ELF-1 (cell line): ENCODE measurements around the gene NCF4.
A peak's percentile ranks its signal among the peaks of the same experiment; 100 is the strongest.

ENCODE experiments used
- DNase-seq: peaks from one replicate; pipeline ENCODE4 v3.0.0-alpha.2; 2016; ENCODE audit warnings: low read depth, low spot score

The NCF4 gene

GRCh38 chr22:36894266-36894665, 33.5 kb downstream of the NCF4 start:
- no peak for DNase-seq

DNA sequence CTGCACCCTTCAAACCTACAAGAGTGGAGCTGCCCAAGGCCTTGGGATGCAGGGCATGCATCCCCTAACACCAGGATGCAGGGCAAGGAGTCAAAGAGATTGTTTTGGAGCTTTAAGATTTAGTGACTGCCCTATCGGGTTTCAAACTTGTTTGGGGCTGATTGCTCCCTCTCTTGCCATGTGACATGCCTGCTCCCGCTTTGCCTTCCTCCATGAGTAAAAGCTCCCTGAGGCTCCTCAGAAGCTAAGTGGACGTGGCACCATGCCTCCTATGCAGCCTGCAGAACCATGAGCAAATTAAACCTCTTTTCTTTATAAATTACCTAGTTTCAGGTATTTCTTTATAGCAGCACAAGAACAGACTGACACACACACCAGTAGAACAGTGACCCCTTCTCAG, 36.8 kb downstream of the NCF4 start:
- no peak for DNase-seq

- DNase-seq: no peak
These were observed 37.9 kb downstream of the NCF4 start for GRCh38 chr22:36898690-36899089.

GRCh38 chr22:36899498-36899897, 38.7 kb downstream of the NCF4 start:
- DNase-seq: no peak

DNA sequence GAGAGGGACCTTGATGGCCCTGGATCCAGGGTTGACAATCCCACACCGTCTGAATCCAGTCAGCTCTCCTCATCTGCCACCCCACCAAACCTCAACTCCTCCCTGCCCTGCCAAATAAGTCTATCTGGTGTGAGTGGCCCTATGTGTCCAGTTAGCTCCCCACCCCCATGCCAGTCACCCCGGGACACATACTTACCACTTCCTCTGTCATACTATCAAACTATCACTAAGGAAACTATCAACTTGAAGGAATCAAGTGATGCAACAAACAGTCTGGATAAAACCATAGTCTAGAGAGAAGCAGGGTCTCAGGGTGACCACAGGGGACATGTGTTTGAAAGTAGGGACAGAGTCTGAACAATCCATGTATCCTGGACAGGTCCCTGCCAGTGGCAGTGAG, 39.4 kb downstream of the NCF4 start:
- no peak for DNase-seq

DNA sequence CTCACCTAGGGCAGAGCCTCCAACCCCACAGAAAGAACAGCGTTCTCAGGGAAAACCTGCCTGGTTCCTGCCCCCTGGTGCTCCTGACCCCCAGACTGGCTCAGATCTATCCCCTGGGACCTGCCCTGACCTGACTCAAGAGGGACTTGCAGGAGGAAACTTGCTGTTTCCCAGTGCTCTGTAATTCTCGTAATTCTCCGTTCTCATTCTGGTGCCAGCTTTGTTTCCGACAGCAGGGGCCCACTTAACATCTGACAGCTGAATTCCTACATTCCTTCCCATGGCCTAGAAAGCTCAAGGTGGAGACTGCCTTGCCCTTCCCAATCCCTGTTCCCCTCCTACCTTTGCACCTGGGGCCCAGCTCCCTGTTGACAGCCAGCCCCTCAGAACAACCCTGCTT, 40.1 kb downstream of the NCF4 start:
- peak; percentile 79 for DNase-seq

GRCh38 chr22:36901411-36902142, 40.8 kb downstream of the NCF4 start:
- DNase-seq: no peak

- DNase-seq: no peak
These were observed 41.5 kb downstream of the NCF4 start for GRCh38 chr22:36902143-36902926.

DNA sequence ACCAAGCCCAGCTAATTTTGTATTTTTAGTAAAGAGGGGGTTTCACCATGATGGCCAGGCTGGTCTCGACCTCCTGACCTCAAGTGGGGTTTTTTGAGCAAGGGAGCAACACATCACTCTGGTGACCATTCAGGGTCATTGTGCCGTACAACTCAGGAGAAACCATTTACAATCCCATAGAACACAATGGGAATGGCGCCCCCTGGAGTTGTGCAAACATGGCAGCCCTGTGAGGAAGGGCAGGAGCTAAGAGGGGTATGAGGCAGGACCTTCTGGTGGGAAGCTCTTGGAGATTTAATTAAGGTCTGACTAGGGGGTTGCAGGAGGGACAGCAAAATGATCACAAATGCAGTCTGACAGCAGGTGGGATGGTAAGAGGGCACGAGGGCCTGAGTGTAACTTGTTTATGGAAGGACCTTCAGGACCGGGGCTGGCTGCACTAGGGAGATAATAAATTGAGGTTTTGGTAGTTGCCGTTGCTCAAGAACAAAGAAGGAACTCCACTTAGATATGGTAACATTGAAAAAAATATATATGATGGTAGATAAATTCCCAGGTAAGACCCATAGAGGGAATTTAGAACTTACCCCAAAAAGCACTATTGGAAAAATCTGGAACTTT, 43.6 kb downstream of the NCF4 start:
- no peak for DNase-seq

- DNase-seq: no peak
These were observed 46.7 kb downstream of the NCF4 start for GRCh38 chr22:36907253-36908195.

- no peak for DNase-seq
These were observed 49.7 kb downstream of the NCF4 start for GRCh38 chr22:36910461-36910860.

DNA sequence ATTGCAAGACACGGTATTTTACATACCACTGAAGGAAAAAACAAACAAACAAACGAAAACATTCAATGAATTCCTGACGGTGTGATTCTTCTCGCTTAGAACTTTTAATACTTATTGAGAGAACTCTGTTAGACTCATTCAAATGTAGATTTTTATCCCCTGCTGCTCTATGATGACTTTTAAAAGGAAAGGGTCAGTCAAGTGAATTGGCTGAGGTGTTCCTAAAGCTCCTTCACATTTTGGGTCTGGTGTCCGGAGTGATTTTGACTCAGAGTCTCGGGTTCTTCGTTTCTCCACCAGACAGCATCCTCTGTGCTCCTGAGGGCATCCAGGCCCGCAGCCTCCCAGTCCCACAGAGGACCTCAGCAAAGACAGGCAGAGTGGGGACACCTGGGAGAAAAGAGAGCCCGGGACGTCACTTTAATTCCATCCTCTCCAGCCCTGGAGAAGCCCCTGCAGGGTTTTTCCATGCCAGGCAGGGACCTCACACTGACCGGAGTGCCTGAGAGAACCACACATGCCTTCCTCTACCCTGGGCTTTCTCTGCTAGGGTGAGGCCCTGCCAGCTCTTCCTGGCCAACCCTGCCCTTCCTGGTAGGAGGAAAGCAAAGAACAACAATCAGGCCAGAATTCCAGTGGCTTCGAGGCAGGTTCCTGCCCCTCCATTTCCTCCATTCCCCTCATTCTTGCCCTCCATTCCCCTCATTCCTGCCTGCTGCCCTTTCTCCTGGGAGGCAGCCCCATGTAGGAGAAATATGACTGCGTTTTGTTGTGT, 51.3 kb downstream of the NCF4 start:
- DNase-seq: peak; percentile 43

GRCh38 chr22:36912694-36913426, 52.1 kb downstream of the NCF4 start:
- no peak for DNase-seq

- no peak for DNase-seq
These were observed 52.9 kb downstream of the NCF4 start, which contains the start of gene CSF2RB for GRCh38 chr22:36913427-36914389. CSF2RB (plus strand) TSS chr22:36913628; CDS start chr22:36922208, 8,580 bp downstream.

DNA sequence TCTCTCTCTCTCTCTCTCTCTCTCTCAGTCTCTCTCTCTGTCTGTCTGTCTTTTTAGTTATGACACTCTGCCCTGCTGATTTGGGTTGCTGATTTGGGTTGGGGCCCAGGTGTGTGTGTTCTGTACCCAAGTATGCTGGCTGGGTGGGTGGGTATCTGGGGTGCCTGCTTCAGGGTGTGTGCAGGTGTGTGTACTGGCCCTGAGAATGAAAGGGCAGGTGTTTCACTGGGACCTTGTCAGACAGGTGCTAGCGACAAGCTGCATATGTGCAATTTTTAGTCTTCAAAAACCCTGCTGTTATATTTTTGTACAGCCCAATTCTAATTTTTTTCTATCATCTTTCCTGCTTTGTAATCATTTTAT, 53.6 kb downstream of the NCF4 start:
- no peak for DNase-seq

DNA sequence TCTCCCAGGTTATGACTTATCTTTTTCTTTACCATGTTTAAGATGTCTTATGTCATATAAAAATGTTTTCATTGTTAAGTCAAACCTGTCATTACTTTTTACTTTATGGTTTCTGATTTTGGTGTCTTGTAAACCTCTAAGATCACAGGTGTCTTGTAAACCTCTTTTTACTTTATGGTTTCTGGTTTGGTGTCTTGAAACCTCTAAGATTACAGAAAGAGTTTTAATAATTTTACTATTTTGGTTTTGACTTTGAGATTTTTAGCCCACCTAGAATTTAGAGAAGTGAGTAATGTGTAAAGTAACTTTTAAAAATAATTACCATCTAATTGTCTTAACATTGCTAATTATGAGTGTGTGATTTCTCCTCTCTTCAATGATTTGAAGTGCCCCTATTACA, 55.2 kb downstream of the NCF4 start:
- no peak for DNase-seq

DNA sequence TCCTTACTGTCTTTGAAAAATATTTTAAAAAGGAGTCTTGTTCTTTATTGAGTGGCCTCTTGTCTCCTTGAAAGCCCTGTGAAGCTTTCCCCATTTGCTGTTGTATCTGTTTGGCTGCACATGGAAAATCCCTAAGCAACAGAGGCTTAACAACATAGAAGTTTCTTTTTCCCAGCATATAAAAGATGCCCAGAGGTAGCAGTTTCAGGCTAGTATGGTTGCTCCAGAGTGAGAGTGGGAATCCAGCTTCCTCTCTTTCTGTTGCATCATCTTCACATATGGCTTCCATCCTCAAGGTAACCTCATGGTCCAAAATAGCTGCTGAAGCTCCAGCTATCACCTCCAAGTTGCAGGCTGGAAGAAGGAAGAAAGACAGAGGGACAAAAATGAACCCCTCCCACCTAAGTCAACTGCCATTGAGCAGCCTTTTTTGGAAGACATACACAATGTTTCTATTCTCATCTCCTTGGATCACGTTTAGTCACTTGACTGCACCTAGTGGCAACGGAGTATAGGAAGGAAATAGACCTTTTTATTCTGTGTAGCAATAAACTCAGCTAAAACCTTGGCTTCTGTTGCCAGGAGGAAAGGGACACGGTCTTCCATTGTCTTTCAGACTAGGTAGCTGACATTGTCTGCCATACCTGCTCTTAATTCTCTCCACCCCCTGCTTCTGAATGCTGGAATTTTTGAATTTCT, 57.9 kb downstream of the NCF4 start:
- DNase-seq: no peak
